HG03097 (cell line): ENCODE results near the gene TSPAN2.

Source experiments
- ATAC-seq: cut with Tn5 transposase; IDR thresholded peaks from one replicate; pipeline ENCODE4 v1.9.1; 2021; ENCODE audit not compliant: unreplicated experiment, low FRiP score

The TSPAN2 gene

DNA sequence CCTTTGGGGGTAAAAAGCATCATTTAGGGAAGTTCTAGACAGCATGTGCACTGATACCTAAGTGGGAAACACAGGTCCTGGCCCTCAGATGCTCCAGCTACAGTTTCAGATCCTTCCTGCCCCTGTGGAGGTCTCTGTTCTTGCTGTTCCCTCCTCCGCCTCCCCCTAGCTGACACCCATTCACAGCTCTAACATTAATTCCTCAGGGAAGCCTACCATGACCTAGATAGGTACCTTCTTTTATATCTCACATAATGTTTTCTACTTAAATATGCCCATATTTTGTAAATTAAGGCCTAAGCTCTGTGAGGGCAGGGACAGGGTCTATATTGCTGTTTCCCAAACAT lies 11.3 kb downstream of the TSPAN2 start:
- no peak for ATAC-seq

GRCh38 chr1:115077286-115077983 lies 11.9 kb downstream of the TSPAN2 start:
- ATAC-seq = no peak

DNA sequence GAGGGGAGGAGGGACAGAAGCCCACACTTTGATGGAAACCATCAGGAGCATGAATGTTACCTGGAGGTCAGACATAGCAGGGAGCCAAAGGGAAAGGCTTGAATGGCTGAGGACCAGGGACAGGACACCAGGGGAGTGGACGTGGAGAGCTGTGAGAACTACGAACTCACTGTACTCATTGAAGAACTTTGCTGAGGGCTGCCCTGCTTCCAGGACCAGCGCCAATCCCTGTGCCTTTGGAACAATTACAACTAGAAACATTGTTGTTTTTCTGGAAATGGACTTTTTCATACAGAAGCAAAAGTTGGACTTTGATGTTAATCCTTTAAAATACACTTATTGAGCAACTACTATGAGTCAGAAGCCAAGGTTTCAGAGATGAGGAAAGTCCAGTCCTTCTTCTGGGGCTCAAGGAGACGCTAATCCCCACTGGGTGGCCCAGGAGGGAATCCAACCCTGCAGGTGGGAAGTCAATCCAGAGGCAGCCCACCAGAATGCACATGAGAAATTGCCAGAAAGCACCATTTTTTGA lies 12.9 kb downstream of the TSPAN2 start:
- no peak for ATAC-seq

- no peak for ATAC-seq
These were observed 14.3 kb downstream of the TSPAN2 start for GRCh38 chr1:115074839-115075534.

GRCh38 chr1:115073298-115074087 lies 15.8 kb downstream of the TSPAN2 start:
- no peak for ATAC-seq

- ATAC-seq = no peak
These were observed 18.2 kb downstream of the TSPAN2 start for GRCh38 chr1:115071012-115071664.

GRCh38 chr1:115069659-115070308 lies 19.5 kb downstream of the TSPAN2 start:
- ATAC-seq = no peak

DNA sequence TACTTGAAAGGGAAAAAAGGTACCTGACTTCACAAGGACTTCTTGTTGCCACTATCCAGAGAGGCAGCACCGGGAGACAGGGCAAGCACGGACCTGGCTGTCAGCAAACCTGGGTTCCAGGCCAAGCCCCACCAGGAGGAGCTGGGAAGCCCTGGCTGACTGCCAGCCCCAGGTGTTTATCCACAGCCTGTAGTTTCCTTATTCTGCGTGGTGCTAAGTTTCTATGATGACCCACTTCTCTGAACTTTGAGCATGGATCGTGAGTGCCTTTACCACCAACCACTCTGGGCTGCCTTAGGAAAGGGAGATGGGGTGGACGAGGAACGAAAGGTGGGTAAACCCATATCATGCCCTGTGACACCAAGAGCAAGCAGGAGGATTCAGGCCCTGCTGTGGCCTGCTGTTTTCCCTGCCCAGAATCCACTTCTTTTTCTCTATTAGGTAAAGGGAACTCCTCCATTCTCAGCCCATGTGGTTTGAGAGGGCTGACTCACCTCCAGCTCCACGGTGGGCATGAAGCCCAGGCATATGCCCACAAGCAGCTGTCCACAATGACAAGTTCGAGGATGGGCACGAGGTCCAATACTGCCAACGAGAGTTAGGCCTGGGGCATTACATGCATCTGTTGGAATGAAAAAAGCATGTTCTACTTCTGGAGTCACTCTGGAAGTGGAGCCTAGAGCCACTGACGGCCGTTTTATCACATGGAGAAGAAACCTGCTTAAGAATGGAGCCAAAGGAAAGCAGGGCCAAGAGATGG lies 20.3 kb downstream of the TSPAN2 start:
- no peak for ATAC-seq

DNA sequence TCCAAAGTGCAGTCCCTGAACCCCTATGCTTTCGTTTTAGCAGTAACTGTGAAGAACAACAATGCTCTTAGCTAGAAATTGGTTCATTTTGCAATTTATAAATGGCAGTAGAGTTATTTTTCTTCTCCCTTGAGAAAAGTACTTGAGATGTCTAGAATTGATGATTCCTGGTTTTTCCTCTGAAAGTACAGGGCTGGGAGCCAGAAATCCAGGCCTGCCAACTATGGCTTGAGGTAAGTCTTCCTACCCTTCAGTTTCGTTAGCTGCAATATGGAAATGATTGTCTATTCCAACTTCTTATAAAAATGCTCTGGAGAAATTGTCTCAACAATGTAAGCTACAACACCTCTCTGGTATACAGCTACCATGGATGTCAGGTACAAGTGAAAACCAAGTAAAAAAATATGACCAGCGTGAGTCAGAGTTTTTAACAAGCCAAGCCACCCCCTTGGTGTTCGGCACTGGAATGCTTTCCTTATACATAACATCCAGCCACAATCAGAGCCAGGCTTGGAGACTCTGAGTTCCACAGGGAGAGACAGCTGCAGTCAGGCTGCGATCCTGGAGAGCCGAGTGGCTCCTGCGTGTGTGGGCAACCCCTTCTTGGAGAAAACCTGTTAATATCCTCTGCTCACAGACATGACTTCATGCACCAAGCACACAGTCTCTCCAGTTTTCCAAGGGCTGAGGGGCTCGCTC lies 22.0 kb downstream of the TSPAN2 start:
- ATAC-seq = no peak

GRCh38 chr1:115065021-115065420 lies 24.3 kb downstream of the TSPAN2 start:
- ATAC-seq = no peak

DNA sequence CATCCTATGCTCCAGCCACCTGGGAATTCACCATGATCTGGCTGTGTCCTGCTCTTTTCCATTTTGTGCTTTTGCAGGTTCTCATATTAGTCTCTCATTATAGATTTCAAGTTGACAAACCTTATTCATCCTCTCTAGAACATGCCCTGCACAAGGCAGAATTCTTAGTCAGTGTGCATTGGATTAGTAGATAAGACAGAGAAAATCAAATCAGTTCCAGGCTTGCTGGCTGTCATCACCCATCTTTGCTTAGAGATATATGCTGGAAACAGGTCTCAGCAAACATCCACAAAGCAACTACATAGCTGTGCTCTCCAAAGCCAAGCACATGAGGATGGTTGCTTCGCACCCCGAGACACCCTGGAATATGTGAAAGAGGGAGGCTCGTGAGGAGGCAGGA lies 24.8 kb downstream of the TSPAN2 start:
- no peak for ATAC-seq

GRCh38 chr1:115063228-115063901 lies 25.9 kb downstream of the TSPAN2 start:
- ATAC-seq = no peak

- ATAC-seq = peak; percentile 93
These were observed 26.7 kb downstream of the TSPAN2 start for GRCh38 chr1:115062542-115063004.

- no peak for ATAC-seq
These were observed 28.8 kb downstream of the TSPAN2 start for GRCh38 chr1:115060501-115060900.

- no peak for ATAC-seq
These were observed 30.0 kb downstream of the TSPAN2 start for GRCh38 chr1:115059316-115059715.

GRCh38 chr1:115057661-115058254 lies 31.5 kb downstream of the TSPAN2 start:
- no peak for ATAC-seq

DNA sequence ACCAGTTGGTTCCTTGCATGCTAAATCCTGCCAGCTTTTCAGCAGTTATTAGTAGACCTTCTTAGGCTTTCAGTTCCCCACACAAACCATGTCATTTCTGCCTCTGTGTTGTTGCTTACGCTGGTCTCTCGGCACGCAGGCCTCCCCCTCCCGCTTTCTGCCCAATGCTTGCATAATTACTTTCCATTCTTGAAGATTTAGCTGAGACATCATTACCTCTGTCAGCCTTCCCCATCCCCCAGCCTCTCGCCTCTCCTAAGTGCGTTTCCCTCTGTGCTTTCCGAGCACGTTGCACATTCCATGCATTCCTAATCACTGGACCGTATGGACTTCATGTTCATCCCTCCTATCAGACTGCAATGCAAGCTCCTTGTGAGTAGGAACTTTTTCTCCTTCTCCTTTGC lies 32.9 kb downstream of the TSPAN2 start:
- no peak for ATAC-seq
